H9 (cell line): ENCODE results near the gene DAND5. TPM values are rescaled to one million over a fixed set of nuclear protein-coding genes. Genes with fewer than 3 reads are reported as not detected.

Experiments
- DNase-seq: peaks from one replicate; pipeline ENCODE4 v3.0.0-alpha.2; 2017
- H2AFZ ChIP-seq: one replicate; pipeline ENCODE4 v1.6.1; 2013; ENCODE audit warnings: mild to moderate bottlenecking, low read length, control low read depth, moderate library complexity
- H2AK5ac ChIP-seq: 2 replicates; pipeline ENCODE4 v1.6.1; 2013; ENCODE audit warnings: low read length, control low read depth, mixed read lengths; ENCODE audit not compliant: insufficient read length
- H2BK120ac ChIP-seq: one replicate; pipeline ENCODE4 v1.6.1; 2013; ENCODE audit warnings: low read depth, mild to moderate bottlenecking, low read length, control low read depth, inconsistent platforms; ENCODE audit not compliant: poor library complexity, severe bottlenecking
- H2BK12ac ChIP-seq: 2 replicates; pipeline ENCODE4 v1.6.1; 2013; ENCODE audit warnings: low read length, control low read depth, mixed read lengths, low read depth; ENCODE audit not compliant: insufficient read length
- H2BK15ac ChIP-seq: 2 replicates; pipeline ENCODE4 v1.6.1; 2013; ENCODE audit warnings: low read depth, low read length, control low read depth
- H2BK20ac ChIP-seq: one replicate; pipeline ENCODE4 v1.6.1; 2013; ENCODE audit warnings: low read depth, mild to moderate bottlenecking, low read length, control low read depth, inconsistent platforms; ENCODE audit not compliant: poor library complexity, severe bottlenecking
- H2BK5ac ChIP-seq: 2 replicates; pipeline ENCODE4 v1.6.1; 2013; ENCODE audit warnings: low read length, control low read depth, mixed read lengths; ENCODE audit not compliant: insufficient read length
- H3K14ac ChIP-seq: 2 replicates; pipeline ENCODE4 v1.6.1; 2013; ENCODE audit warnings: low read length, control low read depth; ENCODE audit not compliant: insufficient read depth
- H3K18ac ChIP-seq: 2 replicates; pipeline ENCODE4 v1.6.1; 2013; ENCODE audit warnings: low read depth, mild to moderate bottlenecking, mixed read lengths, low read length, control low read depth; ENCODE audit not compliant: insufficient read length
- H3K23ac ChIP-seq: 2 replicates; pipeline ENCODE4 v1.6.1; 2013; ENCODE audit warnings: low read length, control low read depth, mixed read lengths, low read depth; ENCODE audit not compliant: insufficient read length
- H3K23me2 ChIP-seq: 2 replicates; pipeline ENCODE4 v1.6.1; 2013; ENCODE audit warnings: low read depth, mild to moderate bottlenecking, mixed read lengths, low read length, control low read depth; ENCODE audit not compliant: insufficient read length, poor library complexity, severe bottlenecking
- H3K27ac ChIP-seq: 2 replicates; pipeline ENCODE4 v1.5.1; 2013; ENCODE audit warnings: low read length, control low read depth, mixed read lengths, low read depth; ENCODE audit not compliant: insufficient read length
- H3K27me3 ChIP-seq: 2 replicates; pipeline ENCODE4 v1.6.1; 2013; ENCODE audit warnings: low read length, control low read depth, inconsistent platforms; ENCODE audit not compliant: insufficient read depth
- H3K4ac ChIP-seq: 2 replicates; pipeline ENCODE4 v1.6.1; 2013; ENCODE audit warnings: low read depth, mild to moderate bottlenecking, control low read depth, inconsistent platforms, low read length, moderate library complexity
- H3K4me1 ChIP-seq: 2 replicates; pipeline ENCODE4 v1.6.1; 2013; ENCODE audit warnings: low read length, control low read depth, inconsistent platforms; ENCODE audit not compliant: insufficient read depth
- H3K4me2 ChIP-seq: 2 replicates; pipeline ENCODE4 v1.6.1; 2013; ENCODE audit warnings: low read length, control low read depth, mixed read lengths; ENCODE audit not compliant: insufficient read length, insufficient read depth
- H3K56ac ChIP-seq: 2 replicates; pipeline ENCODE4 v1.6.1; 2013; ENCODE audit warnings: low read depth, mild to moderate bottlenecking, mixed read lengths, low read length, control low read depth; ENCODE audit not compliant: insufficient read length
- H3K79me1 ChIP-seq: 2 replicates; pipeline ENCODE4 v1.6.1; 2013; ENCODE audit warnings: low read depth, mild to moderate bottlenecking, moderate library complexity, low read length, control low read depth, inconsistent platforms; ENCODE audit not compliant: insufficient read depth, poor library complexity, severe bottlenecking
- H3K79me2 ChIP-seq: 2 replicates; pipeline ENCODE4 v1.6.1; 2013; ENCODE audit warnings: low read length, control low read depth, inconsistent platforms; ENCODE audit not compliant: insufficient read depth
- H3K9ac ChIP-seq: 2 replicates; pipeline ENCODE4 v1.6.1; 2013; ENCODE audit warnings: low read length, control low read depth, mixed read lengths; ENCODE audit not compliant: insufficient read length; ENCODE audit errors: extremely low read depth
- H3K9me3 ChIP-seq: one replicate; pipeline ENCODE4 v1.6.1; 2013; ENCODE audit warnings: low read depth, low read length, inconsistent platforms; ENCODE audit not compliant: control insufficient read depth
- H3T11ph ChIP-seq: one replicate; pipeline ENCODE4 v1.6.1; 2013; ENCODE audit warnings: mild to moderate bottlenecking, low read length, control low read depth, inconsistent platforms
- H4K20me1 ChIP-seq: one replicate; pipeline ENCODE4 v1.6.1; 2013; ENCODE audit not compliant: control insufficient read depth, insufficient read length, insufficient read depth
- H4K5ac ChIP-seq: 2 replicates; pipeline ENCODE4 v1.6.1; 2013; ENCODE audit warnings: low read depth, mild to moderate bottlenecking, mixed read lengths, low read length, control low read depth; ENCODE audit not compliant: insufficient read length
- H4K8ac ChIP-seq: replicated peaks from 2 replicates; pipeline ENCODE4 v1.6.1; 2013; ENCODE audit warnings: low read length, control low read depth, mixed read lengths, low read depth; ENCODE audit not compliant: insufficient read length
- H4K91ac ChIP-seq: 2 replicates; pipeline ENCODE4 v1.6.1; 2013; ENCODE audit warnings: low read depth, mild to moderate bottlenecking, moderate library complexity, mixed read lengths, low read length, control low read depth; ENCODE audit not compliant: insufficient read length
- H3K27ac Mint-ChIP-seq, 3 experiments: 2 replicates in 2 of 3; 3 replicates in 1 of 3; pipeline ENCODE4 v1.8.0; 2020 to 2021; ENCODE audit warnings: mixed read lengths in 3 of 3, mild to moderate bottlenecking in 1 of 3, moderate library complexity in 1 of 3
- H3K27me3 Mint-ChIP-seq: 2 replicates; pipeline ENCODE4 v1.8.0; 2021; ENCODE audit warnings: low read depth, mild to moderate bottlenecking, moderate library complexity, mixed read lengths
- H3K36me3 Mint-ChIP-seq, 3 experiments: 2 replicates in 2 of 3; 3 replicates in 1 of 3; pipeline ENCODE4 v1.8.0; 2020 to 2021; ENCODE audit warnings: low read depth in 3 of 3, mixed read lengths in 3 of 3; ENCODE audit not compliant: insufficient read depth in 1 of 3
- H3K4me1 Mint-ChIP-seq, 2 experiments: 2 replicates each; pipeline ENCODE4 v1.8.0; 2020; ENCODE audit warnings: mixed read lengths in 2 of 2
- H3K4me3 Mint-ChIP-seq, 2 experiments: 2 replicates in 1 of 2; 3 replicates in 1 of 2; pipeline ENCODE4 v1.8.0; 2020 to 2021; ENCODE audit warnings: mild to moderate bottlenecking in 2 of 2, mixed read lengths in 2 of 2, moderate library complexity in 1 of 2
- H3K9me3 Mint-ChIP-seq, 2 experiments: 2 replicates in 1 of 2; 3 replicates in 1 of 2; pipeline ENCODE4 v1.8.0; 2020; ENCODE audit warnings: mild to moderate bottlenecking in 2 of 2, mixed read lengths in 2 of 2, moderate library complexity in 1 of 2
- CTCF ChIP-seq: fragments of 200-600 bp; sonication (generic); conservative IDR thresholded peaks from 3 replicates; pipeline ENCODE4 v1.8.0; 2021; ENCODE audit warnings: antibody characterized with exemption, mild to moderate bottlenecking
- WGBS: extraction: QIAGEN DNeasy Blood & Tissue Kit; methylation state at CpG from one replicate; pipeline ENCODE4 v1.1.7; 2013; ENCODE audit warnings: missing lambda C conversion rate, low lambda C conversion rate, mixed read lengths; ENCODE audit not compliant: insufficient read length; ENCODE audit errors: extremely low coverage; 5-methylcytosine and 5-hydroxymethylcytosine counted together
- total RNA-seq: library from RNA; stranded (reverse); gene quantifications from 2 replicates; pipeline ENCODE4 v1.2.1, GENCODE V29; 2021

Gene DAND5
- total RNA-seq, 1 experiment from 2014 or later, result 0.11 TPM

DNA sequence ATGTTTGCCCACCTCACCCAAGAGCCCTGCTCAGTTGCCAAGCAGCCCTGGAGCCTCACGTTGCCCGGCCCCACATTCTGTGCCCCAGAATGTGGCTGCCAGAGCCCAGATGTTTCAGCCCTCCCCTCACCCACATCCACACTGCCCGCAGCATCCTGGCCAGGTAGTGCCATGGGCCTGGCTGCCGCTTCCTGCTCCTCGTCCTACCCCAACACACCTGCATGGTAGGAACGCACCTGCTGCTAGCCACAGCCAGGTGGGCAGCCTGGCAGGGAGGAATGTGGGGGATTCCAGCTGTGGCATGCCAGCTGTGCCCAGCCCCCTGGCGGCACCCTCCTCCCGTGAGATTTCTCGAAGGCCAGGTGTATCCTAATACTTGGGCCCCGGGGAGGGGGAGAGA lies 18.4 kb downstream of the DAND5 start:
- TF ChIP-seq CTCF, result no peak
- no peak overlapping the region for H2AFZ ChIP-seq
- H2BK20ac ChIP-seq, result no peak overlapping the region
- no peaks in the 10 kb centered on the region for H3K23me2 ChIP-seq
- H3K79me1 ChIP-seq, result no peaks in the 10 kb centered on the region
- no peak overlapping the region for H4K91ac ChIP-seq
- H3K27ac Mint-ChIP-seq, result no peak overlapping the region
- H4K20me1 ChIP-seq, result no peaks in the 10 kb centered on the region
- DNase-seq, result no peak
- H2AK5ac ChIP-seq, result no peak overlapping the region
- no peak overlapping the region for H3K56ac ChIP-seq
- H2BK12ac ChIP-seq, result no peak overlapping the region
- no peaks in the 10 kb centered on the region for H3K4me1 ChIP-seq
- no peak overlapping the region for H3K4me3 Mint-ChIP-seq
- no peak overlapping the region for H3K23ac ChIP-seq
- H2BK120ac ChIP-seq, result no peak overlapping the region
- peaks cover 24% of the 10 kb centered on the region for H3K27me3 Mint-ChIP-seq
- H3K27ac ChIP-seq, result no peak overlapping the region
- H3T11ph ChIP-seq, result no peak overlapping the region
- no peak overlapping the region for H3K9ac ChIP-seq
- no CpG with 5 or more reads among the region's 10 CpGs for WGBS
- H2BK15ac ChIP-seq, result no peak overlapping the region
- H4K8ac ChIP-seq, result no peak overlapping the region
- H3K4me1 Mint-ChIP-seq, result peaks cover 8 to 12% of the 10 kb centered on the region in 2 experiments
- H3K4me2 ChIP-seq, result no peak overlapping the region
- no peaks in the 10 kb centered on the region for H3K79me2 ChIP-seq
- H3K4ac ChIP-seq, result no peak overlapping the region
- H3K18ac ChIP-seq, result no peak overlapping the region
- H2BK5ac ChIP-seq, result no peak overlapping the region
- H3K36me3 Mint-ChIP-seq, result no peaks in the 10 kb centered on the region
- H3K14ac ChIP-seq, result no peak overlapping the region
- H4K5ac ChIP-seq, result no peak overlapping the region
- no peaks in the 10 kb centered on the region; a peak in 2 of 5 replicates for H3K9me3 Mint-ChIP-seq
- H3K9me3 ChIP-seq, result no peaks in the 10 kb centered on the region
- H3K27me3 ChIP-seq, result peaks cover 10% of the 10 kb centered on the region; the same call in 1 of the 2 replicates
